GM18907 (cell line): ENCODE results near the gene TBX21.
"Not testable (repeated sequence)": the region's sequence is repeated elsewhere in the genome, so short reads cannot be mapped to it uniquely, and the experiment has no call there.

Experiments used
- ATAC-seq: cut with Tn5 transposase; IDR thresholded peaks from one replicate; pipeline ENCODE4 v1.9.1; 2021; ENCODE audit warnings: mild to moderate bottlenecking, moderate library complexity; ENCODE audit not compliant: unreplicated experiment

The TBX21 gene

GRCh38 chr17:47760409-47761140, 27.5 kb downstream of the TBX21 start:
- ATAC-seq, result no peak

- ATAC-seq, result no peak
These were observed 29.7 kb downstream of the TBX21 start for GRCh38 chr17:47762728-47763127.

GRCh38 chr17:47763913-47764582, 31.0 kb downstream of the TBX21 start:
- ATAC-seq, result no peak

DNA sequence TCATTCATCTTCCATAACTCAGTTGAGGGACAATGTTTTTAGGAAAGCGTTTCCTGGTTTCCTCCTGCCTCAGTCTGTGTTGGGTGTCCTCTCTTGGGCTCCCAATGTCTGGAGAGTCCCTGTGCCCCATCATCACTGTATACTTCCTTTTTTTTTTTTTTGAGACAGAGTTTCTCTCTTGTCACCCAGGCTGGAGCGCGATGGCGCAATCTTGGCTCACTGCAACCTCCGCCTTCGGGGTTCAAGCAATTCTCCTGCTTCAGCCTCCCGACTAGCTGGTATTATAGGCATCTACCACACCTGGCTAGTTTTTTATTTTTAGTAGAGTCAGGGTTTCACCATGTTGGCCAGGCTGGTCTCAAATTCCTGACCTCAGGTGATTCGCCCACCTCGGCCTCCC, 40.6 kb downstream of the TBX21 start:
- ATAC-seq, result not testable (repeated sequence)

DNA sequence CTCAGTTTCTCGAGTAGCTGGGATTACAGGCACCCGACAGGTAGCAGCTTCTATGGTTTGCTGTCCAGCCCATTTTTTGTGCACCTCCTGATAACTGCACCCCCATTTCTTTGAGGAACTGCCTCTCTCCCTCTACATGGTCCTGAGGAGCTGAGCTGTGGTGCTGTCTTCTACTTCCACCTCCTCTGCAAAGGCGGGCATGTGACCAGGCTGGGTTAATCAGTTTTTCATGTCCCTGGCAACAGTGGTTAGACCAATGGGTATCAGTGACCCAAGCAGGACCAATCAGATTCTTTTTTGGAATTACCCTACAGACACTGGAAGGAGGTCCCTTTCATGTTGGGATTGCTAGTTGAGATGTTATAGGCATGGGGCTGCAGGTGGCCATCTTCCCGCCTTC, 41.3 kb downstream of the TBX21 start:
- ATAC-seq, result no peak

- no peak for ATAC-seq
These were observed 42.0 kb downstream of the TBX21 start for GRCh38 chr17:47774987-47775580.

GRCh38 chr17:47776330-47777197, 43.5 kb downstream of the TBX21 start:
- no peak for ATAC-seq

DNA sequence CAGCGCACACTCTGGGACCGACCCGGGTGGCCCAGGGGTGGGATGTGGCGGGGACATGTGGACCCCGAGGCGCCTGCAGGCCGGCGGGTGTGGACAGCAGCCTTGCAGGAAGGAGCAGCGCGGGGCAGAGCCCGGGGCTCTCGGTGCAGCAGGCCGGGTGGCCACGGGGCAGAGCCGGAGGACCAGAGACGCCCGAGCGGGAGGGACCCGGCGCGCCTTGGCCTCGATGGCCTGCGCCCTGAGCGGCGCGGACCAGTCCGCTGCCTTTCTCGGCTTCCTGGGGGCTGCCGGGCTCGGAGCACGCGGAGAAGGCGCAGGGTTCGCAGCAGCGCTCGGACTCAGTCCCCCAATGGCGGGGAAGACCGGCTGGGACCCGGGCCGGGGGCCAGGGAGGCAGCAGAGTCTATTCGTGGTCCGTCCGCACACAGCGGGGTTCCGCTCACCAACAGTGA, 45.2 kb downstream of the TBX21 start:
- ATAC-seq, result no peak

GRCh38 chr17:47781397-47781796, 48.4 kb downstream of the TBX21 start:
- no peak for ATAC-seq

- ATAC-seq, result no peak
These were observed 52.6 kb downstream of the TBX21 start for GRCh38 chr17:47785538-47786123.

- ATAC-seq, result no peak
These were observed 56.9 kb downstream of the TBX21 start for GRCh38 chr17:47789611-47790561.

GRCh38 chr17:47791025-47791424, 58.0 kb downstream of the TBX21 start:
- no peak for ATAC-seq

DNA sequence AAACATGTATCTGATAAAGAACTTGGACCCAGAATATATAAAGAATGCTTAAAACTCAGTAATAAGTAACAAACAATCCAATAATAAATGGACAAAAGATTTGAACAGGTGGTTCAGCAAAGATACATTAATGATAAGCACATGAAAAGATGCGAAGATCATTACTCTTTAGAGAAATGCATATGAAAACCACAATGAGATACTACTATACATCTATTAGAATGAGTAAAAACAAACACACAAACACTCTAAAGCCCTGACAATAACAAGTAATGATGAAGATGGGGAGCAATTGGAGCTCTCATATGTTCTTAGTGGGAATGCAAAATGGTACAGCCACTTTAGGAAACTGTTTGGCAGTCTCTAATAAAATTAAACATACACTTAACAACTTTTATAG, 59.4 kb downstream of the TBX21 start:
- no peak for ATAC-seq

DNA sequence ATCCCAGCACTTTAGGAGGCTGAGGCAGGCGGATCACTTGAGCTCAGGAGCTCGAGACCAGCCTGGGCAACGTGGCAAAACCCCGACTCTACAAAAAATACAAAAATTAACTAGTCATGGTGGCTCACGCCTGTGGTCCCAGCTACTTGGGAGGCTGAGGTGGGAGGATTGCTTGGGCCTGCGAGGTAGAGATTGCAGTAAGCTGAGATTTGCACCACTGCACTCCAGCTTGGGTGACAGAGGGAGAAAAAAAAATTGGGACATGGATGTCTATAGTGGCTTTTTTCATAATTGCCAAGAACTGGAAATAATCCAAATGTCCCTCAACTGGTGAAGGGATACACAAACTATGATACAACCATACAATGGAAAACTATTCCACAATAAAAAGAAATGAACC, 59.9 kb downstream of the TBX21 start:
- no peak for ATAC-seq
